Amniotic epithelial cell (primary cell): ENCODE measurements around the gene DHX29.
"Not testable (repeated sequence)": the region's sequence is repeated elsewhere in the genome, so short reads cannot be mapped to it uniquely, and the experiment has no call there.

Source experiments
- DNase-seq: peaks from one replicate; pipeline ENCODE4 v3.0.0-alpha.2; 2010; ENCODE audit warnings: low read depth

DHX29 gene, protein sequence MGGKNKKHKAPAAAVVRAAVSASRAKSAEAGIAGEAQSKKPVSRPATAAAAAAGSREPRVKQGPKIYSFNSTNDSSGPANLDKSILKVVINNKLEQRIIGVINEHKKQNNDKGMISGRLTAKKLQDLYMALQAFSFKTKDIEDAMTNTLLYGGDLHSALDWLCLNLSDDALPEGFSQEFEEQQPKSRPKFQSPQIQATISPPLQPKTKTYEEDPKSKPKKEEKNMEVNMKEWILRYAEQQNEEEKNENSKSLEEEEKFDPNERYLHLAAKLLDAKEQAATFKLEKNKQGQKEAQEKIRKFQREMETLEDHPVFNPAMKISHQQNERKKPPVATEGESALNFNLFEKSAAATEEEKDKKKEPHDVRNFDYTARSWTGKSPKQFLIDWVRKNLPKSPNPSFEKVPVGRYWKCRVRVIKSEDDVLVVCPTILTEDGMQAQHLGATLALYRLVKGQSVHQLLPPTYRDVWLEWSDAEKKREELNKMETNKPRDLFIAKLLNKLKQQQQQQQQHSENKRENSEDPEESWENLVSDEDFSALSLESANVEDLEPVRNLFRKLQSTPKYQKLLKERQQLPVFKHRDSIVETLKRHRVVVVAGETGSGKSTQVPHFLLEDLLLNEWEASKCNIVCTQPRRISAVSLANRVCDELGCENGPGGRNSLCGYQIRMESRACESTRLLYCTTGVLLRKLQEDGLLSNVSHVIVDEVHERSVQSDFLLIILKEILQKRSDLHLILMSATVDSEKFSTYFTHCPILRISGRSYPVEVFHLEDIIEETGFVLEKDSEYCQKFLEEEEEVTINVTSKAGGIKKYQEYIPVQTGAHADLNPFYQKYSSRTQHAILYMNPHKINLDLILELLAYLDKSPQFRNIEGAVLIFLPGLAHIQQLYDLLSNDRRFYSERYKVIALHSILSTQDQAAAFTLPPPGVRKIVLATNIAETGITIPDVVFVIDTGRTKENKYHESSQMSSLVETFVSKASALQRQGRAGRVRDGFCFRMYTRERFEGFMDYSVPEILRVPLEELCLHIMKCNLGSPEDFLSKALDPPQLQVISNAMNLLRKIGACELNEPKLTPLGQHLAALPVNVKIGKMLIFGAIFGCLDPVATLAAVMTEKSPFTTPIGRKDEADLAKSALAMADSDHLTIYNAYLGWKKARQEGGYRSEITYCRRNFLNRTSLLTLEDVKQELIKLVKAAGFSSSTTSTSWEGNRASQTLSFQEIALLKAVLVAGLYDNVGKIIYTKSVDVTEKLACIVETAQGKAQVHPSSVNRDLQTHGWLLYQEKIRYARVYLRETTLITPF (N-terminal part only)

DNA sequence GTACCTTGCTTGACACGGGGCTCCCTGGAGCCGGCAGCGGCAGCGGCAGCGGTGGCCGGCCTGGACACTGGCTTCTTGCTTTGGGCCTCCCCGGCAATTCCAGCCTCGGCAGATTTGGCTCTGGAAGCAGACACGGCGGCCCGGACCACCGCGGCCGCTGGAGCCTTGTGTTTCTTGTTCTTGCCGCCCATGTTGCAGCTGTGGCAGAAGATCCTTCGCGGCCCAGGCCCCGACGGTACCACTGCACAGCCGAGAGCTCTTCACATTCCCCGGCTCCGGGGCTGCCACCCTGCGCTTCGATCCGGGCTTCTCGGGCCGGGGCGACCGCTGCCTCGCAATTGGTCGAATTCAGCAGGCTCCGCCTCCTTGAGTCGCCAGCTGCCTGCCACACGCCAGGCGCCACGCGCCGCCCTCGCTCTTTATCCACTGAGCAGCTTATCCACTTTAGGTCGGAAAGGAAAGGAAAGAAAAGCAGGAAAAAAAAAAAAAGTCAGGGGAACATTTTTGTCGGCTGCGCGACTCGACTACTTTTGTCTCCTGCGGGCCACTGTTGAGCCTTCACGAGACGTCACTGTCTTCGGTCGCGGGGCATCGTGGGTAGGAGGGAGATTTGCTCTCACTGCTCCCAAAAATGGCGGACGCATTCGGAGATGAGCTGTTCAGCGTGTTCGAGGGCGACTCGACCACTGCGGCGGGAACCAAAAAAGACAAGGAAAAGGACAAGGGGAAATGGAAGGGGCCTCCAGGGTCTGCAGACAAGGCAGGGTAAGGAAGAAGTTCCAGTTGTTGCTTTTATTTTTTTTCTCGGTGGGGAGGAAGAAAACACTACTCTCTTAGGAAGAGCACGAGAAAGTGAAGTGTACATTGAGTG lies at the start of gene DHX29, which contains the start of gene MTREX:
Gene DHX29, minus strand, starts transcription at position 312 of the 871 bp plus-strand sequence. Its CDS starts 121 bp downstream, at position 191.
Gene MTREX, plus strand, starts transcription at position 607 of the 871 bp plus-strand sequence. Its CDS starts 25 bp downstream, at position 632.
- DNase-seq: peak; percentile 86

DNA sequence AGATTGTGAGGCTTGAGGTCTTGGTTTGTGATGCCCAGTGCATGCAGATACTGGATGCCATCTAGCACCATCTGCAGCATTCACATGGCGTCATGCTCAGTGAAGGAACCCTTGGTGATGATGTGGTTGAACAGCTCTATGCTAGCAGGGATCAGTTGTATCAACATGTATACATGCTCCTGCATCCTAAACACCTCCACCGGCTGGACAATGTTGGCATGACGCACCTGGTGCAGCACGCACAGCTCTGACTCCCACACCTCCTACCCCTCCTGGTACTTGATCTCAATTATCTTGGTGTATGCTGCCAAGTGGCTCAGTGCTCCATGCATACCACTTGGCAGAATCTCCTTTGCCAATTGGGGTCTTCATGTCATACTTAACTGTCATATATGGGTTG lies 49.4 kb upstream of the DHX29 start:
- DNase-seq: no peak

GRCh38 chr5:55350754-55351153 lies 43.3 kb upstream of the DHX29 start:
- no peak for DNase-seq

DNA sequence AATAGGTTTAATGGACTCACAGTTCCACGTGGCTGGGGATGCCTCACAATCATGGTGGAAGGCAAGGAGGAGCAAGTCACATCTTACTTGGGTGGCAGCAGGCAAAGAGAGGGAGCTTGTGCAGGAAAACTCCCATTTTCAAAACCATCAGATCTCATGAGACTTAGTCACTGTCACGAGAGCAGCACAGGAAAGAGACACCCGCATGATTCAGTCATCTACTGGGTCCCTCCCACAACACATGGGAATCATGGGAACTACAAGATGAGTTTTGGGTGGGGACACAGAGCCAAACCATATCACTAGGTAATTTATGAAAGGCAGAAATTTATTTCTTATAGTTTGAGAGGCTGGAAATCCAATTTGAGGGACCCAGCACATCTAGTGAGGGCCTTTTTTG lies 40.3 kb upstream of the DHX29 start:
- peak; percentile 5 for DNase-seq

DNA sequence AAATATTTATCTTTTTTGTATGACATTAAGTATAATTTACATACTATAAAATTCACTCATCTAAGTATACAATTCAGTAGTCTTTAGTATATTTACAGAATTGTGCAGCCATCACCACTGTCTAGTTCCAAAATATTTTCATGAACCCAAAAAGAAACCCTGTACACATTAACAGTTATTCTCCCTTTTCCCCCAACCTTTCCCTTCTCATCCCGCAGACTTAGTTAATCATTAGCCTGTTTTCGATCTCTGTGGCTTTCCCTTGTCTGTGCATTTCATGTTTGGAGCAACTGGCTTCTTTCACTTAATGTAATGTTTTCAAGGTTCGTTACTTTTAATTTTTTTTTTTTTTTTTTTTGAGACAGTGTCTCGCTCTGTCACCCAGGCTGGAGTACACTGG lies 37.8 kb upstream of the DHX29 start:
- no peak for DNase-seq

DNA sequence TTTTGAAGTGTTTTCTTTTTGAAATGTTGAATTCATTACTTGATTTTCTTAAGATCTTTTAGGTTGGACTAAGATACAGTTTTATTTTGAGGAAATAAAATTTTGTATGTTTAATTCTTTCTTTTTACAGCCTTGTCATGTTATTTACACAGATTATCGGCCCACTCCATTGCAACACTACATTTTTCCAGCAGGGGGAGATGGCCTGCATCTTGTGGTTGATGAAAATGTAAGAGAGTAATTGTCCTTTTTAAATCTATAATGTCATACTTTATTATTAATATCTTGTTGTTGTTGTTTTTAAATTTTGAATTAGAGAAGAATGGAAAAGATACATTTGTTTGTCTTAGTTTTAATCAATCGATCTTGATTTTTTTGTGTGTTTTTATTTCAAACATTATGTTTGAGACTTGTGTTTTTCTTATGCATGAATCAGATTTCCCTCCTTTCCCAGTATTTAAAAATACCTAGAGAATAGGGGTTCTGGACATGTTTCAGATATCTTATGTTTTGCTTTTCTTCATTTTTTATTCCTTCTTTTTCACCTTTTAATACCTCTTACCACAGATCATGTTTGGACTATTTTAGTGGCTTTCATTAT lies 37.0 kb upstream of the DHX29 start:
- peak; percentile 67 for DNase-seq

- no peak for DNase-seq
These were observed 36.1 kb upstream of the DHX29 start for GRCh38 chr5:55343609-55344008.

GRCh38 chr5:55343107-55343506 lies 35.6 kb upstream of the DHX29 start:
- DNase-seq: no peak

DNA sequence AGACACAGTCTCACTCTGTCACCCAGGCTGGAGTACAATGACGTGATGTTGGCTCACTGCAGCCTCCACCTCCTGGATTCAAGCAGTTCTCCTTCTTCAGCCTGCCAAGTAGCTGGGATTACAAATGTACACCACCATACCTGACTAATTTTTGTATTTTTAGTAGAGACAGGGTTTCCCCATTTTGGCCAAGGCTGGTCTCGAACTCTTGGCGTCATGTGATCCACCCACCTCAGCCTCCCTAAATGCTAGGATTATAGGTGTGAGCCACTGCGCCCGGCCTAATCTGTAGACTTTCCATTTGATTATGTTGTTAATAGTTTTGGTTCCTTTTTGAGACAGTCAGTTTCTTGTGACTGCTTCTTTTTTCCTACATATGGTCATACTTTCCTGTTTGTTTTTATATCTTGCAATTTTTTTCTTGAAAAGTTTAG lies 31.3 kb upstream of the DHX29 start:
- DNase-seq: no peak

GRCh38 chr5:55338092-55338613 lies 30.7 kb upstream of the DHX29 start:
- no peak for DNase-seq

DNA sequence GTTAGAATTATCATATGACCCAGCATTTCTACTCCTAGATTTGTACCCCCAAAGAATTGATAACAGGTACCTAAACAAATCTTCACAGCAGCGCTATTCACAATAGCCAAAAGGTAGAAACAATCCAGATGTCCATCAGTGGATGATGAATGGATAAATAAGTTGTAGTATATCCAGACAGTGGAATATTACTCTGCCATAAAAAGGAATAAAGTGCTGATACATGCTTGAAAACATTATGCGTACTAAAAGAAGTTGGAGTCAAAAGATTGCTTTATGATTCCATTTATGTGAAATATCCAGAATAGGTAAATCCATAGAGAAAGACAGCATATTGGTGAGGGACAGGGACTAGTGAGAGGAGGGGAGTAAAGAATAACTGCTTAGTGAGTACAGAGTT lies 26.3 kb upstream of the DHX29 start:
- DNase-seq: no peak

- no peak for DNase-seq
These were observed 25.5 kb upstream of the DHX29 start for GRCh38 chr5:55333017-55333416.

- DNase-seq: peak; percentile 80
These were observed 23.8 kb upstream of the DHX29 start for GRCh38 chr5:55331321-55331720.

DNA sequence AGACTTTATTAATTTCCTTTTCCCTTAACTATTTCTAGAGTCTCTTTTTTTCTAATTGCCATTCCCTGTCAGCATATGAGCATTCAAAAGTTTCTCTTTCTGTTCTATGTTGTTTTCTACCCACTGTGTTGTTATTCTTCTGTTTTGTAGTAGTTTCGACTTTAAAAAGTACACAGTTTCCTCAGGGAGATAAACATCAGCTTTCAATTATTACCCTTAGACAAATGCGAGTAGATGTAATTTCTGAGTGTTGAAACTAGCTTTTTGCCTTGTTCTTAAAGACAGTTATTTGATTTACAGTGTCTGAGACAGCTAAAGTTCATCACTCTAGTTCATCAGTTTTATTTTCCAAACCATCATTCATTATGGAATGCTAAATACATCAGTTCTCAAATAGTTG lies 19.8 kb upstream of the DHX29 start:
- no peak for DNase-seq

- DNase-seq: no peak
These were observed 18.1 kb upstream of the DHX29 start for GRCh38 chr5:55325621-55326020.

DNA sequence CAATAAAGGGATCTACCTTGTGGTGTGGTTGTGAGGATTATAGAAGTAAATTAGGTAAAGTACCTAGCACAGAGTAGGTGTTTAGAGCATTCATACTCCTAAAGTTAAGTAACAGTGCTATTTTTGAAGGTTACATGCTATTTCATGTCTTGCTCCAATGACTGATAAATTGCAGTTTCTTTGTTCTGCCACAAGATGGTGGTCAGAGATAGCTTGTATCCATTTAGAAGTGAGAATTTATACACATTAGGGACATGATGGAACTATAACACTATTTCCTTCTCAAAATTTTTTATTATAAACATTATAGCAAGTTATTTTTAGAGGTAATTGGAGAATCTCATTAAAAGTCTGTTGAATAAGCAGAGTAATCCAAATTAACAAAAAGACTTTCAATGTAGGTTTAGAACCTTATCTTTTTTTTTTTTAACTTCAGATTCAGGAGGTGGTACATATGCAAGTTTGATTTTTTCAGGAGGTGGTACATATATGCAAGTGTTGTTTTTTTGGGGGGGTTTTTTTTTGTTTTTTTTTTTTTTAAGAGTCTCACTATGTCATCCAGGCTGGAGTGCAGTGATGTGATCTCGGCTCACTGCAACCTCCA lies 17.4 kb upstream of the DHX29 start:
- peak; percentile 63 for DNase-seq

DNA sequence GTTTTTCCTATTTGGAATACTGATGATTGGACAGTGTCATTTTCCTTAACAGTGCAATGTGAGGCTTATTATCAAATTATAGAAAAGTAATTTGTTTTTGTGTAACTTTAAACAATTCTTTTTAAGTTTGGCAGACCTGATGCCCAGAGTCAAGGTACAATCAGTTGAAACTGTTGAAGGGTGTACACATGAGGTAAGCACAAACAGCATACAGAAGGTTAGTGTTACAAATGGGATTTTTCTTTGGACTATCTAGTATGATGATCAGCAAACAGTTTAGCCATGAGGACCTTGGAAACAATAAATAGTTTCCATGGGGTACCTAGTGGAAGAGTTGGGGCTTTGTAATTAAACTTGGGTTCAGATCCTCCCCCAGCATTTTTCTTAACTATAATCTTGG lies 16.5 kb upstream of the DHX29 start:
- no peak for DNase-seq

DNA sequence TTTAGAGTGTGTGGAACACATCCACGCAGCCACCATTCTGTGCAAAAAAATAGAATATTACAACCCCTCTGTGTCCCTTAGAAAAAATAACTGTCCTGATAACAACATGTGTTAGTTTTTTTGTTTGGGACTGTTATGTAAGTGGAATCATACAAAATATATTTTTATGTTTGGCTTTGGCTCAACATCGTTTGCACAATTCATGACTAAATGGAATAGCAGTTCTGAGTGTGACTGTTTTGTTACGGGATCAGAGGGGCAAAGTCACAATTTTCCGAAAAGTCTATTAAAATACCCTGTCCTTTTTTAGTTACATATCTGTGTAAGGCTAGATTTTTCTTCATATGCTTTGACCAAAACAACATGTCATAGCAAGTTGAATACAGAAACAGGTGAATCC lies 13.1 kb upstream of the DHX29 start:
- DNase-seq: peak; percentile 36

- peak; percentile 30 for DNase-seq
These were observed 12.0 kb upstream of the DHX29 start for GRCh38 chr5:55319491-55319890.

- not testable (repeated sequence) for DNase-seq
These were observed 10.7 kb upstream of the DHX29 start for GRCh38 chr5:55318237-55318636.
